GM18868 (cell line): ENCODE data around the gene MMP20.
A peak's percentile ranks its signal among the peaks of the same experiment; 100 is the strongest.
"Not testable (repeated sequence)": the region's sequence is repeated elsewhere in the genome, so short reads cannot be mapped to it uniquely, and the experiment has no call there.

ENCODE experiments used
- ATAC-seq: cut with Tn5 transposase; IDR thresholded peaks from one replicate; pipeline ENCODE4 v1.9.1; 2021; ENCODE audit warnings: mild to moderate bottlenecking, moderate library complexity; ENCODE audit not compliant: unreplicated experiment

Gene MMP20, protein sequence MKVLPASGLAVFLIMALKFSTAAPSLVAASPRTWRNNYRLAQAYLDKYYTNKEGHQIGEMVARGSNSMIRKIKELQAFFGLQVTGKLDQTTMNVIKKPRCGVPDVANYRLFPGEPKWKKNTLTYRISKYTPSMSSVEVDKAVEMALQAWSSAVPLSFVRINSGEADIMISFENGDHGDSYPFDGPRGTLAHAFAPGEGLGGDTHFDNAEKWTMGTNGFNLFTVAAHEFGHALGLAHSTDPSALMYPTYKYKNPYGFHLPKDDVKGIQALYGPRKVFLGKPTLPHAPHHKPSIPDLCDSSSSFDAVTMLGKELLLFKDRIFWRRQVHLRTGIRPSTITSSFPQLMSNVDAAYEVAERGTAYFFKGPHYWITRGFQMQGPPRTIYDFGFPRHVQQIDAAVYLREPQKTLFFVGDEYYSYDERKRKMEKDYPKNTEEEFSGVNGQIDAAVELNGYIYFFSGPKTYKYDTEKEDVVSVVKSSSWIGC

DNA sequence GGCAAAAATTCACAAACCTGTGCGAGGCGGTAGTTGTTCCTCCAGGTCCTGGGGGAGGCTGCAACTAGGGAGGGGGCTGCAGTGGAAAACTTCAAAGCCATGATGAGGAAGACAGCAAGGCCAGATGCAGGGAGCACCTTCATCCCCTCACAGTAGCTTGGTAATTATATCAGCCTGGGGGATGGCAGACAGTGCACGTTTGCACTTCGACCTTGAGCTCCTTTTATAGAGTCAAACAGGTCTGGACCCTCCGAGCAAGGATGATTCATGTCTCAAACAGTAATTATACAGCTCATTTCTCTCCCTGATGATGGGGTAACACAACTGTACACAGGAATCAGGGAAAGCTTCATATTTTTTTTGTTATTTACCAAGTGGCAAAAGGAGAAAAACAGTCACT lies at the start of gene MMP20:
Gene MMP20 (minus strand): TSS at position 156 of the 400 bp plus-strand sequence. CDS start 13 bp downstream, at position 143.
- ATAC-seq = no peak

DNA sequence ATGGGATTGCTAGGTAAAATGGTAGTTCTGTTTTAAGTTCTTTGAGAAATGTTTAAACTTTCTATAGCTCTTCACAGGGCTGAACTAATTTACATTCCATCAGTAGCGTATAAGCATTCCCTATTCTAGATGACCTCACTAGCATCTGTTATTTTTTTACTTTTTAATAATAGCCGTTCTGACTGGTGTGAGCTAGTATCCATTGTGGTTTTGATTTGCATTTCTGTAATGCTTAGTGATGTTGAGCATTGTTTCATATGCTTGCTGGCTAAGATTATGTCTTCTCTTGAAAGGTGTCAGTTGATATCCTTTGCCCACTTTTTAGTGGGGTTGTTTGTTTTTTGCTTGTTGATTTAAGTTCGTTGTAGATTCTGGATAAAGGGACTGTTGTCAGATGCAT lies 44.5 kb upstream of the MMP20 start:
- ATAC-seq = no peak

DNA sequence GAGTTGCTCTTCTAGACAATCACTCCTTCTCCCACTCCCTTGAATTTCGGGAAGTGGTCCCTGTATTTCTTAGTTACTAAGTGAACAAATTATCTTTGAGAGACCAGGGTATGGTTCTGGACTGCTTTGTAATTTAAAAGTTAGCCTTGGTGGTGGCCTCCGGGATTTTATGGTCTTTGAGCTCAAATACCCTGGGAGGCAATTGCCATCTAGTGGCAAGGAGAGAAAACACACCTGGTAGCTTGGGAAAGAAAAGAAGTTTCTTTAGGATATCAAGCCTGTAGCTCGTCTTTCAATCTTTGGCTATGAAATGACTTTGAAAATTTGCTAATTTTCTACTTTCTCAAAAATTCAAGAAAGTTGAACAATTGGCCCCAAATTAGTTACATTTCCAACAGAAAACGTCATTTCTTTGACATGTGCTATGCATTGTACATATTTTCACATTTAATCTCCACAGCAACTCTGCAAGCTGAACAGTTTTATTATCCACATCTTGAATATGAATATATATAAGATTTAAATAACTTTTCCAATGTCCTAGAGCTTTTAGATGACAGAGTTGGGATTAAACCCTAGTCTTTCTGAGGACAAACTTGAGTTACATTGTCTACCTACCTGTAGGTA lies 41.3 kb upstream of the MMP20 start:
- peak; percentile 70 for ATAC-seq

DNA sequence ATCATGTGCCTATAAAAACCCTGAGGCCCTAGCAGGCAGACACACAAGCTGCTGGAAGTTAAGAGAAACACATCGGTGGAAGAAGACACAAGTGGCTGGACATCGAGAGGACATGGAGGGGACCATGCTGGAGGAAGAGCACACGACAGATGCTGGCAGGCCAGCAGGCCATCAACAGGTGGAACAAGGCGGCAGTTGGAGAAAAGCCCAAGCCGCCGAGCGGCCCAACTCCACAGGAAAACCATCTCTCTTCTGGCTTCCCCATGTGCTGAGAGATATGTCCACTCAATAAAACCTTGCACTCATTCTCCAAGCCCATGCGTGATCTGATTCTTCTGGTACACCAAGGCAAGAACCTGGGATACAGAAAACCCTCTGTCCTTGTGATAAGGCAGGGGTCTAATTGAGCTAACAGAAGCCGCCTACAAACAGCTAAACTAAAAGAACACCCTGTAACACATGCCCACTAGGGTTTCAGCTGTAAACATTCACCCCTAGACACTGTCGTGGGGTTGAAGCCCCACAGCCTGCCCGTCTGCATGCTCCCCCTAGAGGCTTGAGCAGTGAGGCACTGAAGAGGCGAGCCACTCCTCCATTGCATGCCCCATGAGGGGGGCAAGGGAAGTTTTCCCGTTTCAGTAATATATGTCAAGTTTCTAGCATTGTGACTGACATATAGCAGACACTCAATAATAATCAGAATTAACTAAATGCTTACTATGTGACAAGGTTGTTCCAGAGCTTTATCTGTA lies 39.0 kb upstream of the MMP20 start:
- peak; percentile 79 for ATAC-seq

DNA sequence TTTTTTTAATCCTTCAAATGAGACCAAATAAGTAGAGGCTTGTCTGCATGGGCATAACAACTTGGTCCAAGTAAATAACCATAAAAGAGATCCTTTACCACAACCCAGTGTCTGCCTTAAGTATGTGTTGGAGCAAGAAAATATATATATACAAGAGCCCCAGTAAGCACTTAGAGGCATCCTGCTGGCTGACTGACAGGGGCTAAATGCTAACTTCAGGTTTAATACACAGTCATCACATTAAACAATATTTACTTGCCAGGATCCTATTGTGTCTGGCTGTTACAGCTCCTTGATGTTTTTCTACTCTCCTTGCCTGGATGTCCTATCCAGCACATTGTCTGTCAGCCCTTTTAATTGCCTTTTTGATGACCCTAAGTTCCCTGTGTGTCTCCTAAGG lies 37.5 kb upstream of the MMP20 start:
- ATAC-seq = no peak

DNA sequence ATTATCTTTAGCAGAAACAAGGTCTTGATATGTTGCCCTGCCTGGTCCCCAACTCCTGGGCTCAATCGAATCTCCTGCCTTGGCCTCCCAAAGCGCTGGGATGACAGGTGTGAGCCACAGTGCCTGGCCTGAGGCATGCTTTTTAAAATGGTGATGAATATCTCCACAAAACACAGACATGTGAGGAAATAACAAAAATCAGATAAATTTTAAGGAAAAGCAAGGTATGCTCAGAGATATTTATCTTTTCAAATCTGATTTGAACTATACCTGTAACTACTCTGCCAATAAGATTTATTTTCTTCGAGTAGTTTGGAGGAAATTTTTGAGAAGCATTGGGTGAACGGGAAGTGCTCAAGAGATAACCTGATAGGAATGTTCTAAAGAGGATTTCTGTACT lies 35.9 kb upstream of the MMP20 start:
- ATAC-seq = no peak

DNA sequence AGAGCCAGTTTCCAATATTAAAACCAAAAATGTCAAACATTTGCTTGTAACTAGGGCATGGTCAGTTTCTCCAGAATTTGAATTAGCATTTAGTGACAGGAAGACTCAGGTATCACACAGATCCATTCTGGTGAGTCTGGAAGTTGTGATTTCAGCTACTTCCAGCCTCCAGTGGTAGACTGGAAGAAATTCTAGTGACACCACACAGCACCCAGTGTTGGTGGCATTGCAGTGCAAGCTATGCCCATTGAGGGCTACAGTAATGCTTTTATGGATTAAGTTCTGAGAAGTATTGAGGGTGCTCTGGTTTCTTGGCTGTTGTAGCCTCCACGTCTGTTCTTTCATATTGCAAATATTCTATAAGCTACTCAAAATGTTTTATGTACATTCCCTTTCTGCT lies 31.4 kb upstream of the MMP20 start:
- ATAC-seq = no peak

DNA sequence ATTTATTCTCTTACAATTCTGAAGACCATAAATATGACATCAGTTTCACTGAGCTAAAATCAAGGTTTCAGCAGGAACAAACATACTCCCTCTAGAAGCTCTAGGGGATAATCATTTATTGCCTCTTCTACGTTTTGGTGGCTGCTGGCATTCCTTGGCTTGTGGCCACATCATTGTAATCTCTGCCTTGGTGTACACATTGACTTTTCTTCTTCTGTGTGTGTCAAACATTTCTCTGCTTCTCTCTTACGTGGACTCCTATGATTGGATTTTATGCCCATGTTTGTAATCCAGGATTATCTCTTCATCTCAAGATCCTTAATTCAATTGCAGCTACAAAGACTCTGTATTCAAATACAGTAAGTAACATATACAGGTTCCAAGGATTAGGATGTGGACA lies 30.4 kb upstream of the MMP20 start:
- ATAC-seq = no peak

DNA sequence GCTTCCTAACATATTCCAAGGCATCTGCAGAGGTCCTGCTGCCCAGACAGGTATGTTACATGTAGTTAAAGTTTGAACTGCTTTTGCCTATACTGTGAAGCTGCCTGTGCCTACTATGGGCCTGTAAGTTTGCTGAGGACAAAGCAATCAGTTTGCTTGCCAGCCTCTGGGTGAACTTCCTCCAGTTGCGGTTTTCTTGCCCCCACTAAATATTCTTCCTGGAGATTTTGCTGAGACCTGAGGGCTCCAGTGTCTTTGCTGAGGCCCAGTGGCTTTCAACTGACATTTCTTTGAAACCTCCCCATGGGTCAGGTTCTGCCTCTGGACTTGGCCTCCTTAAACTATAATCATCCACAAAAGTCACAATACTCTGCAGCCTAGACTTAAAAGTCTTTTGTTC lies 29.6 kb upstream of the MMP20 start:
- ATAC-seq = no peak

DNA sequence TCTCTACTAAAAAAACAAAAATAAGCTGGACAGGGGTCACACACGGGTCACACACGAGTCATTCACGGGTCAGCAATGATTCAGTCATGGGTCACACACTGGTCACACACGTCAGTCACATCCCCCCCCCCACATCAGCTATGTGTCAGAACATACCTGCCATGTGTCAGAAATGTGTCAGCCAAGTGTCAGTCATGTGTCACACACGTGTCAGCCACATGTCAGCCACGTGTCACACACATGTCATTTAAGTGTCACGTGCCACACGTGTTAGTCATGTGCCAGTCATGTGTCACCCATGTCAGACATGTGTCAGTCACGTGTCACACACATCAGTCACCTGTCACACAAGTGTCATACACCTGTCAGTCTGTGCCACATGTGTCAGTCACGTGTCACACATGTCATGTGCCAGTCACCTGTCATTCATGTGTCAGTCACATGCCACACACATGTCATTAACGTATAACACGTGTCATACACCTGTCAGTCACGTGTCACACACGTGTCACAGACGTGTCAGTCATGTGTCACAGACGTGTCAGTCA lies 28.7 kb upstream of the MMP20 start:
- no peak for ATAC-seq

DNA sequence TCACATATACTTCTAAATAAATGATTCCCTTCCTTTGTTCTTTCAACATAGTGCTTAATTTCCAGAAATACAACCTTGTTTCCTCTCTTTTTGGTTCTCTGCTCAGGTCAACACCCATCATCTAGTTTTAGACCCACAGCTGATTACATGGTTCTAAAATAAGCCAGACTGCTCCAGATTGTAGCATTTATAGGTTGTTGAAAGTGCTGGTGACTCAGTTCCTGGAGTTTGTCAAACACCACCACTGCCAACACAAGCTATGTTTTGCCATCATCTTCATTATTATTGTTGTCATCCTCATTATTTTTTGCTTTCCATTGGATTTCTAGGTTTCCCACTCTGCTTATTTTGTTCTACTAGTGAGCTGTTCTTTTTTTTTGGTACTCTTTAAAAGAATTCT lies 22.3 kb upstream of the MMP20 start:
- no peak for ATAC-seq

DNA sequence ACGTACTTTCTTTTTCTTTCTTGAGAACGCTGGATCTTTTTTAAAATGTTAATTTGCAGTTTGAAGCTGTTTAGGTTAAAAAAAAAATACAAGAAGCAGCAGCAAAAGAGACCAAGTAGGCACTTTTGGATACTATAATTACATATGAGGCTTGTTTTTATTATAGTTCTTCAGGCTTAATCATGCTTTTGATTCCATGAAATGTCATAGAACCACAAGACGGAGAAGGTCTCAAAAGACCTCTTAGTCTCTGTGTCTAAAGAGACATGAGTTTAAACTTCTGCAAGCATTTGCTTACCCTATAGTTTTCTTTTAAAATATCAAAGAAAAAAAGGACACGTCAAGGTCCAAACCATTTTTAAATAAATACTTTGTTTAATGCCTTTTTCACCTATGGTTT lies 18.8 kb upstream of the MMP20 start:
- no peak for ATAC-seq

DNA sequence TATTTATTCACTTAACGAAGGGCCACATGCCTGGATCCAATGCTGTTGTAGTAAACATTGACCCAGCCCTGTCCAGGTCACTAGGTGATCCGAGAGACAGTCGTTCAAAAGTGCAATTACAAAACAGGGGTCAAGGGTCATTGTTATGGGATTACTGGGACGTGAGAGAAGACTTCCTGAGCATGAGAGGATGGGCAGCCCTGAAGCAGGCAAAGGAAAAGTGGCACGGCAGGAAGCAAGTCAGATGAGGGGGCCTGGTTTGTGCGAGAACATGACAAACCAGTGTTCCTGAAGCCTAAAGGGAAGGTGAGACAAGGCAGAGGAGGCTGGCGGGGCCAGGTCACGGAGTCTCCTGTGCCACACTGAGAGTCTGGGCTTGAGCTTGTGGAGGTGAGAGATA lies 15.8 kb upstream of the MMP20 start:
- no peak for ATAC-seq

DNA sequence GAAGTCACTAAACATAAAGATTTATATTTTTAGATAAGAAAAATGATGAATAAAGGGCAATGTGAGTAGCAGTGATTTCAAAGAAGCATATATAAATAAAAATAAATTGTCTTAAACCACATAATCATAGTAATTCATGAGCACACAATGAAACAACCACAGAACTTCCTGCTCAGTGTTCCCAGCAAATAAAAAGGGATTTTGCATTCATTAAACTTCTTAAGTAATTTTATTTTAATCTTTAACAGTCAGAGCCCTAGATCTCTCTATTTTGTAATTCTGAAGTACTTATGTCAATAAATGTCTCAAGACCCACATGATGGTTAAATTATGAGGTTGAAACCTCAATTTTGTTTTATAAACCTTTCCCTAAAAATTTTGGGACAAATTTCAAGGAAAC lies 14.5 kb upstream of the MMP20 start:
- ATAC-seq = no peak

DNA sequence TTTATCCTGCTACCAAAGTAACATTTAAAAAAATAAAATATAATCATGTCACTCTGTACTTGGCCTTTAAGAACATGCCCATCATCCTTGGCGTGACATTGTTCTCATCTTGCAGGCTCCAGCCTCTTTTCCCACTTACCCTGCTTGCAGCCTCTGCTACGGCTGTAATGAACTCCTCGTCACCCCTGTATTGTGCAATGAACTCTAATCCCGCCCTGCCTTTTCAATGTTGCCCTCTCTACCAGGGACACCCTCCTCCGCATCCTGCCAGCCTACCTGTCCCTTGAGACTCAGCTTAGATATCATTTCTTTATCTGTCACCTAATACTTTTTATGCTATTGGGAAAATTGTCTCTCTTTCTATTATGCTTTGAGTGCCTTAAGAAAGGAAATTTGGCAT lies 12.6 kb upstream of the MMP20 start:
- ATAC-seq = no peak

DNA sequence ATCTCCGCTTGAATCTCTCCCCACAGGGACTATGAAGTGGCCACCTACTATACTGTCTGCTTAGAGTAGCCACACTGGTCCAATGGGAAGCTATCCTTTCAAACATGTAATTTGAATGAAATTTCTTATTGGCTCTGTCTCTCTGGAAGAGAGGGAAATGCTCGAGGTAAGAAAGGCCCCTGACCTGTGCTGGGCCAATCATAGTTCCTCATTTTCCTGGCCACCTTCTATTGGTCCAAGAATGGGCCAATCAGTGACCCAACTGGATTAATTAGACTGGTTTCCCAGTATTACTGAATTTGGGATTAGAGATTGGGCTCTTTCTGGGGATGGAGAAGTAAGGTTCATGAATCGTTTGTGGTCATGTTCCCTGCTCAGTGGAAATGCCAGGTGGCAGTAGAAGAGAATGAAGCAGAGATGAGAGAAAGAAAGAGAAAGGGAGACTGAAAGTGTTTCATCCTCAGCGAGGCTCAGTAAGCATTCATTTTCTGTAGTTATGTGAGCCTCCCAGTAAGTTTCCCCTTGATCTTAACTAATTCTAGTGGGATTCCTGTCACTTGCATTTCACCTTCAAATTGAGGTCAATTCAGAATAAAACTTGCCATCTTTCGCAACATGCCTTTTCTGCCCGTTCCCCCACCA lies 8.4 kb upstream of the MMP20 start:
- no peak for ATAC-seq

DNA sequence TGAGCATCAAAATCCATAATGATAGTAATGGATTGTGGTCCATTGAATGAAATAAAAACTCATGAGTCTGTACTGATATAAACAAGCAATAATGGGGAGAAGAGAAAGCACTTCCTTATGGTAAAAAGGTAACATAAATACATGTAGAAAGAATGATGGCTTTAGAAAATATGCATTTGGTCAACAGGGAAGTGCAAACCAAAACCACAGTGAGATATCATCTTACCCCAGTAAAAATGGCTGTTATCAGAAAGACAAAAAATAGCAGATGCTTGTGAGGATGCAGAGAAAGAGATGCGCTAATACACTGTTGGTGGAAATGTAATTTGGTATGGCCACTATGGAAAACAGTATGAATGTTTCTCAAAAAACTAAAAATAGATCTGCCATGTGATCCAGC lies 6.9 kb upstream of the MMP20 start:
- ATAC-seq = no peak

DNA sequence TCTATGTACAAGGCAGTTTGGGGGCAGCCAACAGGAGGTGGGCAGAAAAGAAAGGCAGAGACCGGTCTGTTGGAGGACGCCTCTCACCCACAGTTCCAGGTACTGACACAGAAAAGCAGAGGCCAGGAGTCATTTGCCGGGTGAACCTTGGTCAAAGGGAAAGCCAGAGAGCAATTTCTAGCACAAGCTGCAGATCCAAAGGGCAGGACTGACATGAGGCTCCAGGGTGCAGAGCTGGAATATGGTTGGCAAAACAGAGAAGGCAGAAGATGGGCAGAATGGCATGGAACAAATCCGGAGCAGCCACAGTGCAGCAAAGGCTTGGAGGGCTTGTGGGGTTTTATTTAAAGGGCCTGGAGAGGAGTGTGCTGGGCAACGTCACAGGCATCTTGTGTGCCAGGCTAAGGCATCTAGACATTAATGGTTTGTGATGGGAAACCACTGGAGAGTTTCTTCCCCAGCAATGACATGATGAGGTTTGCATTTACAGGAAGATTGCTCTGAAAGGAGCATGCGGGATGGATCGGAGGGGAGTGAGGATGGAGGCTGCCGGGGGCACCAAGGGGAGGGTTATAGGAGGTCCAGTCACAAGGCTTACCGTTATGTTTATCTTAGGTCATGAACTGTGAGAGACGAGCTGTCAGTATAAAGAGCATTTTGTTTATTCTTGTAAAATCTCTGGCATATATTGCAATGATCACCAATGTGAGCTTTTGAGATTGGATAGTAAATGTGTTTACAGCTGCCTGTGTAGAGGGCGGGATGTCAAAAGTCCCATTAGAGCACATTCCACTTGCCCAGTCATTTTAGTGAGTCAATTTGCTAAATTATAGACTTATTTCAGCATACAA lies 5.7 kb upstream of the MMP20 start:
- ATAC-seq = no peak

DNA sequence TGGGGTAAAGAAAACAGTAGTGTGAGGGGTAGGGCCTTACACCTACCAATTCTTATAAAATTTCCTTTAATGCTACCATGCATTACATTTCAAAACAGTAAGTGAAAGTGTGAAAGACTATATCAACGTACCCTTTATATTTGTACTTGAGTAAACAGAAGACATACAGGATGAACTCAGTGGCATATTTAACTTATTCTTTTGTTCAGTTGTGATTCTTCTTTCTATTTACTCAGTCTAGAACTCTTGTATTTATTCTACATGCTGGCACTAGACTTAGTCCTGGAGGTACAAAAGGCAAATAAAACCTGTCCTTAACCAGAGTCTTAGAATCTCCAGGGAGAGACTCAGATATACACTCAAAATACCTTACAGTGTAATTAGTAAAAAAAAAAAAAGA lies 4.8 kb upstream of the MMP20 start:
- ATAC-seq = not testable (repeated sequence)

DNA sequence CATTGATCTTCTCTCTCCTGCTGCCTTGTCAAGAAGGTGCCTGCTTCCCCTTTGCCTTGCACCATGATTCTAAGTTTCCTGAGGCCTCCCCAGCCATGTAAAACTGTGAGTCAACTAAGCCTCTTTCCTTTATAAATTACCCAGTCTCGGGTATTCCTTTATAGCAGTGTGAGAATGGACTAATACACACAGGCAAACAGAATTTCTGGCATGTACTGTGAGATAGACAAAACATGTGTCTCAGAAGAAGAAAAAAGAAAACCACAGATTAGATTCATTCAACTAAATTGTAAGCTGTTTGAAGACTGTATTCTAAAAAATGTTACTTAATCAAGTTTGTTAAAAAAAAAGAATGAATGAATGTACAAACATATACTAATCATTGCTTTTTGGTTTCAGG lies 1.5 kb upstream of the MMP20 start:
- no peak for ATAC-seq
